Kidney tubule cell (primary cell): ENCODE measurements around the gene OR8S1.
A peak's percentile ranks its signal among the peaks of the same experiment; 100 is the strongest.
"Not testable (repeated sequence)": the region's sequence is repeated elsewhere in the genome, so short reads cannot be mapped to it uniquely, and the experiment has no call there.

ENCODE experiments used
- DNase-seq: peaks from one replicate; pipeline ENCODE4 v3.0.0-alpha.2; 2018; ENCODE audit warnings: low spot score

OR8S1 gene, protein sequence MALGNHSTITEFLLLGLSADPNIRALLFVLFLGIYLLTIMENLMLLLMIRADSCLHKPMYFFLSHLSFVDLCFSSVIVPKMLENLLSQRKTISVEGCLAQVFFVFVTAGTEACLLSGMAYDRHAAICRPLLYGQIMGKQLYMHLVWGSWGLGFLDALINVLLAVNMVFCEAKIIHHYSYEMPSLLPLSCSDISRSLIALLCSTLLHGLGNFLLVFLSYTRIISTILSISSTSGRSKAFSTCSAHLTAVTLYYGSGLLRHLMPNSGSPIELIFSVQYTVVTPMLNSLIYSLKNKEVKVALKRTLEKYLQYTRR

DNA sequence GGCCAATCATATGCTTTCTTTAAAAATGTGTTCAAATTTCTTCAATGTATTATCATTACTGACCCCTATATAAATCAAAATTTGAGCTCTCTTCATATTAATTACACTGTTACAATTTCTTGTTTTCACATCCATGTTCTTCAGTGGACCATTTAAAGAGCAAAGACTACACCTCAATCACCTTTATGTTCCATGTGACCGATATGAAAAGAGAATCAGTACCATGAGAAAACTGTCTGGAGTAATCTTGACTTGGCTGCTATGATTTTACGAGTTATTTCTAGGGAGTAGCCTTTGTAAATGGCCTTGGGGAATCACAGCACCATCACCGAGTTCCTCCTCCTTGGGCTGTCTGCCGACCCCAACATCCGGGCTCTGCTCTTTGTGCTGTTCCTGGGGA lies at the start of gene OR8S1:
OR8S1 (plus strand) TSS at position 301 of the 400 bp plus-strand sequence; CDS start at position 301, 0 bp downstream.
- DNase-seq = no peak

DNA sequence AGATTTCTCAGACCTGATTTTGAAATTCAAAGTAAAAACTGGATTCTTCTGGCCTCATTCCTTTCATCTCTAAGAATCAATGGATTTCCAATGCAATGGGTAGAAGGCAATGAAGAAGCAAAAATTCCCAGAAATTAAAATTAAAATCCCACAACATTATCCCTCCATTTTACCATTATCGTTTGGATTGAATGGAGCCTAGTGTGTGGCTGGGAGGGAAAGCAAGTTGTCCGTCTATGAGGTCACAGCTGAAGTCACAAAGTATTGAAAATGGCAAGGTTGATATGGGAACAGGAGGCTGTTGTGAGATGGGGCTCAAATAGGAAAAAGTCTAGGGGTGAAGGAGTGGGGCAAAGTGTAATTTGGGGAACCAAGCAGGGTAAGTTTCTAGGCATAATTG lies 43.2 kb upstream of the OR8S1 start, which contains the start of gene C12orf54:
C12orf54 (plus strand) TSS at position 301 of the 400 bp plus-strand sequence. CDS start 799 bp downstream, outside the sequence.
- no peak for DNase-seq

DNA sequence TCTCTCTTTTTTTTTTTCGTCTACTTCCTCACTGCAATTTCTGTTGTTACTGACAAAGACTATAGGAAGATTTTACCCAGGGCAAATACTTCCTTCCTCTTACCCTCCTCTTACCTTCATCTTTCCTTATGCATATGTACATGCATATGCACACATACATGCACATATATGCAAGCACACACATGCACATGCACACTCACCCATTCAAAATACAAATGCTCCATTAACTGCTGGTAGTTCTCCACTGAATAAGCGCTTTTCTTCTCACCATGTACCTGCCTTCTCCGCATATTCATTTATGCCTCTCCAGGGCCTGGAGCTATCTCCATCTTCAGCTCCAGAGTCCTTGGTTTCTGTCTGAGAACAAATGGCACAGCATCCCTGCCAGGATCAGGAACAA lies 42.5 kb upstream of the OR8S1 start:
- no peak for DNase-seq

DNA sequence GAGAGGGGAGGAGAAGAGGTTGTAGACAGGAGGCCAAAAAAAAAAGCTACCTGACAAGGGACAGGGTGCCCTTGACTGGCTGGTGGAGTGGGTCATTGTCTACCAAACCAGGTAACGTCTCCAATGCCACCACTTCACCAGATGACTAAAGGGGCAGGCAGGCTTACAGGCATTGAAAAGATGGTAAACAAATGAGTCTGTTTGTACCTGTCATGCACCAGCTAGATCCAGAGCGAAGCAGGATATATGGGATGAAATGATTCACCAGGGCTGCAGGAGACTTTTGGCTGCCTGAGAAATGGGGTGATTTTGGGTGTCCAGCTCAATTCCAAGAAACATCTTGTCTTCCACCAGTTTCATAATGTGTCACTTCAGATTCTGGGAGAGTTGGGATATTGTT lies 39.2 kb upstream of the OR8S1 start:
- DNase-seq = no peak

DNA sequence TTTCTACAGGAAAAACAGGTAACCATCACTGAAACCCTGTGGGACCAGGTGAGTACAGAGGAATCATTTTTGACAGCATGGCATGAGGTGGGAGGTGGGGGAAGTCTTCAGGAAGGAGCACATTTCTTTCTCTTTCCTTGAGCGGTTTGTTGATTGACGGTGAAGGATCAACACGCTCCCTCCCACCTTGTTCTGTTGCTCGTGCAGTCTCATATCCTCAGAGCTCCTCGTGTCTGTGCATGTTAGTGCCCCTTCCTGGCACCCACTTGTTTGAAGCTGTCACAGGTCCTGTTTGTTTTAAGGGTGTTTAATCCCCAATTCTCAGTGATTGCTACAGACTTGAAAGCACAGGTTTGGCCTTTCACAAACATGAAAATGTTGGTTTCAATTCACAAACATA lies 38.8 kb upstream of the OR8S1 start:
- no peak for DNase-seq

DNA sequence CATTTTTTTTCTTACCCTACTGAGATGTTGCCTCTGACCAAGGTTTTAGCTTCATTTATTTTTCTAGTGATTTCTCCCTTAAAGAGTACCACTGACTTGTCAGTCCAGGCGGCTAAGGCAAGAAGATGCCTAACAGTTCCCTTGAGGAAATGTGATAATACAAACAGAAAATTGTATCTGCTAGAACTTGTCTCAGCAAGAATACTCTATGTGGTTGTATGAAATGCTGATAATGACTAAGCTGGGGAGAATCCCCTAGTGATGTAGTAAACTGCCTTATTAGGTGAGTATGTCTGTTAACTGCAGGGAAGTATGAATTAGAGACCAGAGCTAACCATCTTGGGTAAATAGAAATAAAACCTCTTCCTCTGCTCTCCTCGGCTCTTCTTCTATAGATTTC lies 36.4 kb upstream of the OR8S1 start:
- DNase-seq = peak; percentile 40

DNA sequence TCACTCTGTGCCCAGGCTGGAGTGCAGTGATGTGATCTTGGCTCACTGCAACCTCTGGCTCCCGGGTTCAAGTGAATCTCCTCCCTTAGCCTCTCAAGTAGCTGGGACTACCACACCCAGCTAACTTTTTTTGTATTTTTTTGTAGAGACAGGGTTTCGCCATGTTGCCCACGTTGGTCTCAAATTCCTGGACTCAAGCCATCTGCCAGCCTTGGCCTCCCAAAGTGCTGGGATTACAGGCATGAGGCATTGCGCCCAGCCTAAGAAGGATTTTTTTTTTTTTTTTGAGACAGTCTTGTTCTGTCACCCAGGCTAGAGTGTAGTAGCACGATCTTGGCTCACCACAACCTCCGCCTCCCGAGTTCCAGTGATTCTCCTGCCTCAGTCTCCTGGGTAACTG lies 36.0 kb upstream of the OR8S1 start:
- DNase-seq = not testable (repeated sequence)

DNA sequence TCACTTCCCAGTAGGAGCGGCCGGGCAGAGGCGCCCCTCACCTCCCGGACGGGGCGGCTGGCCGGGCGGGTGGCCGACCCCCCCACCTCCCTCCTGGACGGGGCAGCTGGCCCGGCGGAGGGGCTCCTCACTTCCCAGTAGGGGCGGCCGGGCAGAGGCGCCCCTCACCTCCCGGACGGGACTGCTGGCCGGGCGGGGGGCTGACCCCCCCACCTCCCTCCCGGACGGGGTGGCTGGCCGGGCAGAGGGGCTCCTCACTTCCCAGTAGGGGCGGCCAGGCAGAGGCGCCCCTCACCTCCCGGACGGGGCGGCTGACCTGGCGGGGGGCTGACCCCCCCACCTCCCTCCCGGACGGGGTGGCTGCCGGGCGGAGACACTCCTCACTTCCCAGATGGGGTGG lies 25.2 kb upstream of the OR8S1 start:
- DNase-seq = not testable (repeated sequence)

DNA sequence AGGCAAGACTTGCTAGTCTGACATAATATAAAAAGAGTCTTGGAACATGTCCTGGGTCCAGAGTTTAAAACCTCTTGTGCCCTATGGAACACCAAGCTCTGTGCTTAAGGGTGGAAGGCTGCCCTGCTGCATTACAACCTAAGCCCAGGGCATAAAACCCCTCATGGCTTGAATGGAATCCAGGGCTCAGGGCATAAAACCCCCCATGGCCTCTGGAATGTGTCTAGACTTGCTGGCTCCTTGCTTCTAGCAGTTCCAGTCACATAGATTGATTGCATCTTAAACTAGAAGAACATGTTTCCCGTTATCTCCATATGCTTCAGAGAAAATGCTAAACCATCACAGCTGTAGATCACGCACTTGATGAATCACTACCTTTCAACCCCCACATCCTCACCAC lies 18.6 kb upstream of the OR8S1 start:
- DNase-seq = not testable (repeated sequence)

DNA sequence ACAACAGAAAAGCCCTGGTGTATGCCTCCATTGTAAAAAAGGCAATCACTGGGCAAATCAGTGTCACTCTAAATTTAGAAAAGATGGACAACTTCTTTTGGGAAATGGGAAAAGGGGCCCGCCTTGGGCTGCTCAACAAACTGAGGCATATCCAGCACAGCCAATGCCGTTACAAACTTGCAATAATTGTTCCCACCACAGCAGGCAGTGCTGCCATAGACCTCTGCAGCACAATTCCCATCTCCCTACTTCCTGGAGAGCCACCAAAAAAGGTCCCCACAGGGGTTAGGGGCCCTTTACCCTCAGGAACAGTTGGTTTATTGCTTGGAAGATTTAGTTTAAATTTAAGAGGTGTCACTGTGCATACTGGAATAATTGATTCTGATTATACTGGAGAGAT lies 16.4 kb upstream of the OR8S1 start:
- no peak for DNase-seq

DNA sequence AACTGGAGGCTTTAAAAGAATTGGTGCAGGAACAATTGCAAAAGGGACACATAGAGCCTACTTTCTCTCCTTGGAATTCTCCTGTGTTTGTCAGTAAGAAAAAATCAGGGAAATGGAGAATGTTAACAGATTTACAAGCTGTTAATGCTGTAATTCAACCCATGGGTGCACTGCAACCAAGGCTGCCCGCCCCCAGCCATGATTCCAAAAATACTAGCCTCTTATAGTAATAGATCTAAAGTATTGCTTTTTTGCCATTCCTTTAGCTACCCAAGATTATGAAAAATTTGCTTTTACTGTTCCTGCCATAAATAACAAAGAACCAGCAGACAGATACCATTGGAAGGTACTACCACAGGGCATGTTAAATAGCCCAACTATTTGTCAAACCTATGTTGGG lies 15.3 kb upstream of the OR8S1 start:
- no peak for DNase-seq

DNA sequence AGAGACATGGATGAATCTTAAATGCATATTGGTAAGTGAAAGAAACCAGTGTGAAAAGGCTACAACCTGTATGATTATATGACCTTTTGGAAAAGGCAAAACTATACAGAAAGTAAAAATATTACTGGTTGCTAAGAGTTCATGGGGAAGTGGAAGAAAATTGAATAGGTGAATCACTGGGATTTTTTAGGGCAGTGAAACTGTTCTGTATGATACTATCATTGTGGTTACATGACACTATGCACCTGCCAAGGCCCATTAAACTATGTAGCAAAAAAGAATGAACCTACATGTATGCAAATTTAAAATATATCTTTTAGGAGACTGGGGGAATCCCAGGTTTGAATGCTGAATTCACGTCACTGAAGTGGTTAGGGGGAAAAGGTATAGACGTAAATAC lies 12.6 kb upstream of the OR8S1 start:
- no peak for DNase-seq

DNA sequence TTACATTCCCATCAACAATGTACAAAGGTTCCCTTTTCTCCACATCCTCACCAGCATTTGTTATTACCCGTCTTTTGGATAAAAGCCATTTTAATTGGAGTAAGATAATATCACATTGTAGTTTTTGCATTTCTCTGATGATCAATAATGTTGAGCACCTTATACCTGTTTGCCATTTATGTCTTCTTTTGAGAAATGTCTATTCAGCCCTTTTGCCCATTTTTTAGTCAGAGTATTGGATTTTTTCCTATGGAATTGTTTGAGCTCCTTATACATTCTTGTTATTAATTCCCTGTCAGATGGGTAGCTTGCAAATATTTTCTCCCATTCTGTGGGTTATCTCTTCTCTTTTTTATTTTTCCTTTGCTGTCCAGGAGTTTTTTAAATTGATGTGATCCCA lies 10.7 kb upstream of the OR8S1 start:
- DNase-seq = no peak

DNA sequence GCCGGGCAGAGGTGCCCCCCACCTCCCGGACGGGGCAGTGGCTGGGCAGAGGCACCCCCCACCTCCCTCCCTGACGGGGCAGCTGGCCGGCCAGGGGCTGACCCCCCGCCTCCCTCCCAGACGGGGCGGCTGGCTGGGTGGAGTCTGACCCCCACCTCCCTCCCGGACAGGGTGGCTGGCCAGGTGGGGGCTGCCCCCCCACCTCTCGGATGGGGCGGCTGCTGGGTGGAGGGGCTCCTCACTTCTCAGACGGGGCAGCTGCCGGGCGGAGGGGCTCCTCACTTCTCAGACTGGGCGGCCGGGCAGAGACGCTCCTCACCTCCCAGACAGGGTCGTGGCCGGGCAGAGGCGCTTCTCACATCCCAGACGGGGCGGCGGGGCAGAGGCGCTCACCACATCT lies 5.1 kb upstream of the OR8S1 start:
- DNase-seq = not testable (repeated sequence)

DNA sequence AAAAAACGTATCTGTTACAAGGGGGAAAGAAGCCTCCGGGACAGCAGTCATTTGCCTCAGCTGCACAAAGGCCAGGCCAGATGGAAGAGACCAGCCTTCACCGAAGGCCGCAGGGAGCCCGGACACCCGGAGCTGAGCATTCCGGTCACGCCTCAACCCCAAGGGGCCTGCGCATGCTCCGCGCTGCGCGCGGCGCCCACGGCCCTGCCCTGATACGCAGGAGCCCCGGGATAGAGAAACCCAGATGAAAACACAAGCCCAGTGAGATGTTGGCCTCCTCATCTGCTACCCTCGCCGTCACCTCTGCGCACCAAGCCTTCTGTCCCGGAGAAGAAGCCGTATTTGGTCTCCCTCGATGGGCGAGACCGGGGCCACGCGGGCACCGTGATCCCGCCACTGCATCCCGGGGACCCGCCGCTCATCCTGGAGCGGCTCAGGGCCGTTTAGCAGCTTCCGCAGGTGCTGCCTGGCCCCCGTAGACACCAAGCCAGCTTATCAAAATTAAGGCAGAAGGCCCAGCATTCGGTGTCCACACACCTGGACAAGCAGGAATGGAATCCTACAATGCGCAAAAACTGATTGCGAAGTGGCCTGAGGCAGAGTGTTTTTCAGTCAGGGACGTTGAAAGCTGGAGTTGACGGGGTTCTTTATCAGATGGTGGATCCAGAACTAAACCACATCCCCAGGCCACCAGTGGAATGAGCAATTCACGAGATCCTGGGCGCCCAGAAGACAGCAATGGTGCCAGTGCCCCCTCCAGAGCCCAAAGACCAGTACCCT lies 2.6 kb downstream of the OR8S1 start:
- no peak for DNase-seq

DNA sequence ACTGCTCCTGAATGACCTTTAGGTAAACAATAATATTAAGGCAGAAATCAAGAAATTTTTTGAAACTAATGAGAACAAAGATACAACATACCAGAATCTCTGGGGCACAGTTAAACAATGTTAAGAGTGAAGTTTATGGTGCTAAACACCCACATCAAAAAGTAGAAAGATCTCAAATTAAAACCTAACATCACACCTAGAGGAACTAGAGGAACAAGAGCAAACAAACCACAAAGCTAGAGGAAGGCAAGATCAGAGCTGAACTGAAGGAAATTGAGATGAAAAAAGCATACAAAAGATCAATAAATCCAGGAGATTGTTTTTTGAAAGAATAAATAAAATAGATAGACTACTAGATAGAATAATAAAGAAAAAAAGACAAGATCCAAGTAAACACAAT lies 7.2 kb downstream of the OR8S1 start:
- DNase-seq = no peak

DNA sequence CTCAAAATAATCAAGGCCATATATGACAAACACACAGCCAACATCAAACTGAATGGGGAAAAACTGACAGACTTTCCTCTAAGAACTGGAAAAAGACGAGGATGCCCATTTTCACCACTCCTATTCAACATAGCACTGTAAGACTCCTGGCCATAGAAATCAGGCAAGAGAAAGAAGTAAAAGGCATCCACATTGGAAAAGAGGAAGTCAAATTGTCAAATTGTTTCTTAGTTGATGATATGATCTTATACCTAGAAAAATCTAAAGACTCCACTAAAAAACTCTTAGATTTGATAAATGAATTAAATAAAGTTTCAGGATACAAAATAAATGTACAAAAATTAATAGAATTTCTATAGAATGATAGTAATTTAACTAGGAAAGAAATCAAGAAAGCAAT lies 11.2 kb downstream of the OR8S1 start:
- DNase-seq = no peak

DNA sequence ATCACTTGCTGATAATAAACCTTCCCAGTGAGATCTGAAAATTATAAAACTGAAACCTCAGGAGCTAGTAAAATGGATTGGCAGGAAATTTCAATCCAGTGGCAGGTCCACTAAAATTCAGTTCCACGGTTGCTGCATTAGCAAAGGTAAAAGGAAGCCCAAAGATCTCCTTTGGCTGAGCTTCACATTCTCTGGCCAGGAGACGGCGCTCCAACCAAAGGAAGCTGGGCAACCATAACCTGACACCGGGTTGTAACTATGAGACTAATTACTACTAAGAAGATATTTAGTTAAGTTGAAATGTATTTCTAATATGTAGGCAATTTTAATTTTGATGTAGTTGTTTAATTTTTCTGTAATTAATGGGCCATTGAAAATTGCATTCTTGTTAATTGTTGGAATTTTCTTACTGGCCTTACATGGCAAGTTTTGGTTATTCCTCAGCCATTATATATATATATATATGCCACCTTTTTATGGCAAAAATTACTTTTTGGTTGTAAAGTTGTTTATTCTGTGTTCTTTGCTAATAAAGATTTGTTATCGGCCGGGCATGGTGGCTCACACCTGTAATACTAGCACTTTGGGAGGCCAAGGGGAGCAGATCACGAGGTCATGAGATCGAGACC lies 17.0 kb downstream of the OR8S1 start:
- DNase-seq = peak; percentile 44

DNA sequence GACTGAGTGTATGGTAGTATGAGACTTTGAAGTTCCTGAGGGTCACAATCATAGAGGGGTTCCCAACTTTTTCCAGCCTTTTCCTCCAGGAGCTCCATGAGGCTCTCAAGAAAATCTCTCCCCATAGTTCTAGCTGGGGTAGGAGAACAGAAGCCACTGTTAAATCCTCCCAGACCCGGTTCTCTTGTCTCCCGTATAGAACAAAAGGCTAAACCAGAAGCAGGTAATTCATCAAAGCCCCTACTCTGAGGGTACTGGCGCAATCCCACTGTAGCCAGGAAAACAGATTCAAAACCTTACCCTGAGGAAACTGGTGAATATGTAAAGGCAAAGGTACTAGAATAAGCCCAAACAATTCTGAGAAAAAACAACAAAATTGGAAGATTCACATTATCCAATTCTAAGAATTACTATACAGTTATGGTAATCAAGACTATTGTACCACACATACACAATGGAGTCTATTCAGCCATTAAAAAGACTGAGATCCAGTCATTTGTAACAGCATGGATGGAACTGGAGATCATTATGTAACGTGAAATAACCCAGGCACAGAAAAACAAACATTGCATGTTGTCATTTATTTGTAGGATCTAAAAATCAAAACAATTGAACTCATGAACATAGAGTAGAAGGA lies 20.5 kb downstream of the OR8S1 start:
- DNase-seq = no peak

DNA sequence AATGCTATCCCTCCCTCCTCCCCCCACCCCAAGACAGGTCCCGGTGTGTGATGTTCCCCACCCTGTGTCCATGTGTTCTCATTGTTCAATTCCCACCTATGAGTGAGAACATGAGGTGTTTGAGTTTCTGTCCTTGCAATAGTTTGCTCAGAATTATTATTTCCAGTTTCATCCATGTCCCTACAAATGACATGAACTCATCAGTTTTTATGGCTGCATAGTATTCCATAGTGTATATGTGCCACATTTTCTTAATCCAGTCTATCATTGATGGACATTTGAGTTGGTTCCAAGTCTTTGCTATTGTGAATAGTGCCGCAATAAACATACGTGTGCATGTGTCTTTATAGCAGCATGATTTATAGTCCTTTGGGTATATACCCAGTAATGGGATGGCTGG lies 21.6 kb downstream of the OR8S1 start:
- DNase-seq = not testable (repeated sequence)

DNA sequence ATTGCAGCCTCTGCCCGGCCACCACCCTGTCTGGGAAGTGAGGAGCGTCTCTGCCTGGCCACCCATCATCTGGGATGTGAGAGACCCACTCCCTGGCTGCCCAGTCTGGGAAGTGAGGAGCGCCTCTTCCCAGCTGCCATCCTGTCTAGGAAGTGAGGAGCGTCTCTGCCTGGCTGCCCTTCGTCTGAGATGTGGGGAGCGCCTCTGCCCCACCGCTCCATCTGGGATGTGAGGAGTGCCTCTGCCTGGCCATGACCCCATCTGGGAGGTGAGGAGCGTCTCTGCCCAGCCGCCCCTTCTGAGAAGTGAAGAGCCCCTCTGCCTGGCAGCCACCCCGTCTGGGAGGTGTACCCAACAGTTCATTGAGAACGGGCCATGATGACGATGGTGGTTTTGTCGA lies 26.2 kb downstream of the OR8S1 start:
- not testable (repeated sequence) for DNase-seq

DNA sequence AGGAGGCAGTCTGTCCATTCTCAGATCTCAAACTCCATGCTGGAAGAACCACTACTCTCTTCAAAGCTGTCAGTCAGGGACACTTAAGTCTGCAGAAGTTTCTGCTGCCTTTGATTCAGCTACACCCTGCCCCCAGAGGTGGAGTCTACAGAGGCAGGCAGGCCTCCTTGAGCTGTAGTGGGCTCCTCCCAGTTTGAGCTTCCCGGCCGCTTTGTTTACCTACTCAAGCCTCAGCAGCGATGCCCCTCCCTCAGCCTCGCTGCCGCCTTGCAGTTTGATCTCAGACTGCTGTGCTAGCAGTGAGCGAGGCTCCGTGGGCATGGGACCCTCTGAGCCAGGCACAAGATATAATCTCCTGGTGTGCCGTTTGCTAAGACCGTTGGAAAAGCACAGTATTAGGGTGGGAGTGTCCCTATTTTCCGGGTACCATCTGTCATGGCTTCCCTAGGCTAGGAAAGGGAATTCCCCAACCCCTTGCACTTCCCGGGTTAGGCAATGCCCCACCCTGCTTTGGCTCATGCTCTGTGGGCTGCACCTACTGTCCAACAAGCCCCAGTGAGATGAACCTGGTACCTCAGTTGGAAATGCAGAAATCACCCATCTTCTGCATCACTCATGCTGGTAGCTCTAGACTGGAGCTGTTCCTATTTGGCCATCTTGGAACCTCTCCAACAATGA lies 28.4 kb downstream of the OR8S1 start:
- DNase-seq = not testable (repeated sequence)
